Stomach (tissue), 9 donors: ENCODE results near the gene HTT. TPM values are rescaled to one million over a fixed set of nuclear protein-coding genes. Genes with fewer than 3 reads are reported as not detected.

Experiments
- DNase-seq, 2 donors: peaks; one replicate each; pipeline versions ENCODE4 v3.0.0 to v3.0.0-alpha.2; 2013 to 2019
- H3K27ac ChIP-seq, 5 donors: fragments of 200-600 bp in 4 of 5; sonication (generic) in 4 of 5; one replicate each; pipeline ENCODE4 v1.5.1; 2013 to 2019; ENCODE audit warnings: mild to moderate bottlenecking in 1 of 5, moderate library complexity in 1 of 5
- H3K27me3 ChIP-seq, 3 donors: fragments of 200-600 bp; sonication (generic); one replicate each; pipeline ENCODE4 v1.5.1; 2017 to 2019; ENCODE audit warnings: mixed run types in 1 of 3
- H3K36me3 ChIP-seq, 4 donors: fragments of 200-600 bp; sonication (generic); 1 replicate in 3 of 4; 2 replicates in 1 of 4; pipeline ENCODE4 v1.5.1; 2016 to 2019
- H3K4me1 ChIP-seq, 4 donors: fragments of 200-600 bp; sonication (generic); one replicate each; pipeline ENCODE4 v1.5.1; 2016 to 2019
- H3K4me3 ChIP-seq, 4 donors: fragments of 200-600 bp; sonication (generic) in 3 of 4; one replicate each; pipeline ENCODE4 v1.5.1; 2016 to 2019; ENCODE audit warnings: mild to moderate bottlenecking in 1 of 4
- H3K9me3 ChIP-seq, 4 donors: fragments of 200-600 bp; sonication (generic); one replicate each; pipeline ENCODE4 v1.5.1; 2016 to 2019
- CTCF ChIP-seq, 7 experiments: fragments of 450-650 bp in 4 of 7; fragments of 200-600 bp in 3 of 7; sonication (generic) in 3 of 7; IDR thresholded peaks; one replicate each; pipeline ENCODE4 v1.5.1; 2016 to 2019; ENCODE audit warnings: antibody characterized with exemption in 7 of 7, control low read depth in 2 of 7, mild to moderate bottlenecking in 1 of 7
- EP300 ChIP-seq: sonication (generic); formaldehyde crosslinking; IDR thresholded peaks from one replicate; pipeline ENCODE4 v1.6.1; 2017; ENCODE audit warnings: antibody characterized with exemption
- POLR2A ChIP-seq, 4 donors: fragments of 450-650 bp; IDR thresholded peaks; one replicate each; pipeline ENCODE4 v1.6.1; 2016; ENCODE audit warnings: antibody characterized with exemption in 4 of 4, control low read depth in 2 of 4, mild to moderate bottlenecking in 1 of 4, moderate library complexity in 1 of 4
- POLR2AphosphoS5 ChIP-seq, 3 donors: sonication (generic); formaldehyde crosslinking; IDR thresholded peaks; one replicate each; pipeline ENCODE4 v1.6.1; 2016; ENCODE audit warnings: antibody characterized with exemption in 3 of 3
- WGBS, 5 donors: extraction: QIAGEN DNeasy Blood & Tissue Kit in 3 of 5; methylation state at CpG; one replicate each; pipeline versions ENCODE4 v1.1.5 to v1.1.7; 2013 to 2018; 5-methylcytosine and 5-hydroxymethylcytosine counted together
- intact Hi-C: fragments of 100-400 bp; cut with DNase I; formaldehyde crosslinking; loops from one replicate; pipeline ENCODE4 v1.15.1; 2023; ENCODE audit warnings: low total_unique reads
- polyA plus RNA-seq, 3 donors: library from polyadenylated mRNA; stranded (reverse); fragments of 200-250 nt; gene quantifications; one replicate each; pipeline ENCODE4 v1.2.3, GENCODE V29; 2013
- total RNA-seq, 5 donors: library from RNA; depleted of rRNA; stranded (reverse); fragments of >200 nt; gene quantifications; one replicate each; pipeline versions ENCODE4 v1.1.0 to v1.2.3, GENCODE V29; 2014 to 2016
- donor health status: healthy with polysubstance abuse.
- donor health status: Bipolar disorder and iron deficiency.
- donor health status: healthy.

Gene HTT
- total and polyA plus RNA-seq, 8 donors, result 3.4 to 95.7 (median 41.6) TPM

- 75 to 93% (median 89%) methylated on average over 6 of the region's 6 CpGs for WGBS, 5 donors
- H3K36me3 ChIP-seq, result no peaks in the 10 kb centered on the region
- no peak for TF ChIP-seq CTCF (IDR thresholded peaks at IDR 0.05)
- no peak for TF ChIP-seq EP300
- no peak for TF ChIP-seq POLR2AphosphoS5 (IDR thresholded peaks at IDR 0.05)
- TF ChIP-seq POLR2A (IDR thresholded peaks at IDR 0.05), result no peak
- no peak overlapping the region for H3K27ac ChIP-seq
- intact Hi-C loops, result no loop called here
- peaks cover 0 to 5% (median 0%) of the 10 kb centered on the region in 4 donors for H3K9me3 ChIP-seq
- DNase-seq, result no peak
- no peaks in the 10 kb centered on the region for H3K4me1 ChIP-seq
- no peak overlapping the region for H3K4me3 ChIP-seq
- no peaks in the 10 kb centered on the region for H3K27me3 ChIP-seq
Observed at GRCh38 chr4:3060946-3061345, 13.5 kb upstream of the HTT start.

- Histone ChIP-seq H3K4me1 (no peaks in the 10 kb centered on the region), H3K36me3 (no peaks in the 10 kb centered on the region), H3K9me3 (no peaks in the 10 kb centered on the region), H3K27ac (no peak overlapping the region), H3K4me3 (no peak overlapping the region), H3K27me3 (no peaks in the 10 kb centered on the region)
- intact Hi-C loops, result no loop called here
- DNase-seq, result no peak
- 88 to 95% (median 89%) methylated on average over 12 of the region's 12 CpGs for WGBS, 5 donors
- TF ChIP-seq POLR2AphosphoS5 (IDR thresholded peaks at IDR 0.05), result no peak
- no peak for TF ChIP-seq EP300
- TF ChIP-seq POLR2A (IDR thresholded peaks at IDR 0.05), result no peak
- no peak for TF ChIP-seq CTCF (IDR thresholded peaks at IDR 0.05)
Observed at GRCh38 chr4:3062471-3062870, 12.0 kb upstream of the HTT start.

GRCh38 chr4:3065551-3065950, 8.9 kb upstream of the HTT start:
- 79 to 86% (median 82%) methylated on average over 3 of the region's 3 CpGs for WGBS, 5 donors
- no peak for TF ChIP-seq EP300
- TF ChIP-seq CTCF (IDR thresholded peaks at IDR 0.05), result no peak
- no peak for TF ChIP-seq POLR2AphosphoS5 (IDR thresholded peaks at IDR 0.05)
- no peak for TF ChIP-seq POLR2A (IDR thresholded peaks at IDR 0.05)
- Histone ChIP-seq H3K4me1 (no peaks in the 10 kb centered on the region), H3K27me3 (no peaks in the 10 kb centered on the region), H3K9me3 (no peaks in the 10 kb centered on the region), H3K36me3 (no peaks in the 10 kb centered on the region), H3K27ac (no peak overlapping the region), H3K4me3 (no peak overlapping the region)
- intact Hi-C loops, result no loop called here
- no peak for DNase-seq

- no peak for DNase-seq
- no peak overlapping the region for H3K27ac ChIP-seq
- no peak overlapping the region for H3K4me3 ChIP-seq
- no peaks in the 10 kb centered on the region for H3K27me3 ChIP-seq
- H3K36me3 ChIP-seq, result no peaks in the 10 kb centered on the region
- TF ChIP-seq POLR2AphosphoS5 (IDR thresholded peaks at IDR 0.05) (no peak), POLR2A (IDR thresholded peaks at IDR 0.05) (no peak), CTCF (IDR thresholded peaks at IDR 0.05) (no peak), EP300 (no peak)
- WGBS, 5 donors, result 87 to 95% (median 93%) methylated on average over 6 of the region's 6 CpGs
- H3K4me1 ChIP-seq, result no peaks in the 10 kb centered on the region
- no peaks in the 10 kb centered on the region for H3K9me3 ChIP-seq
- intact Hi-C loops, result no loop called here
Observed at GRCh38 chr4:3066836-3067400, 7.6 kb upstream of the HTT start.
